AG04449 (cell line): Measurements from ENCODE around the gene ISM1.

Experiments
- CTCF ChIA-PET: fragments of 350-600 bp; formaldehyde crosslinking; extraction: SDS; loops from one replicate; lab custom pipeline; 2021; ENCODE audit warnings: antibody characterized with exemption; lab: Yijun Ruan, JAX
- POLR2A ChIA-PET: fragments of 400-600, 350-600 bp; formaldehyde crosslinking; extraction: SDS; loops from one replicate; lab custom pipeline; 2020; ENCODE audit warnings: antibody characterized with exemption, inconsistent platforms; lab: Yijun Ruan, JAX
- DNase-seq: peaks from one replicate; pipeline ENCODE4 v3.0.0-alpha.2; 2010; ENCODE audit warnings: low read depth, low spot score
- H3K4me3 ChIP-seq: 2 replicates; pipeline ENCODE4 v1.5.1; 2011; ENCODE audit warnings: low read depth, mild to moderate bottlenecking, control low read depth, low read length
- TF ChIP-seq, protein P1 (sequence below): IDR thresholded peaks from one replicate; pipeline ENCODE4 v1.5.1; 2011; ENCODE audit warnings: mild to moderate bottlenecking, moderate library complexity, low read length, control low read depth, inconsistent platforms; ENCODE audit not compliant: insufficient read depth; ENCODE audit errors: missing control alignments

The ISM1 gene

DNA sequence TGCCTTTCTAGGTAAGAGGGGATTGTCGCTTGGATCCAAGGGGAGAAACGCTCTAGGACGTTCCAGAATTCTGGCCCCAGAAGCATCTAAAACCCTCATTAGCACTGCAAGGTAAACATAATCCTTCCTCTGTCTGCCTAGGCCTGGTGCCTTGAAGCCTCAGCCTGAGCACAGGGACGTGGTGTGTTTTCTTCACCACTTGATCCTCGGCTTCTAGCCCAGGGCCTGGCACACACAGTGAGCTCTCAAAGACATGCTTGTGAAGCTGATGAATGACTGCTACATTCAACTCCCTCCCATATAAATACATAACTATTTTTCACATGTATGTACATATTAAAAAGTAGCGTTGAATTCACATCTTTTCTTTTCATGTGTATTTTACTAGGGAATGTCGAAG is 100.3 kb downstream of the ISM1 start:
- ChIA-PET CTCF (interaction anchor here (0.9 to 5.9 kb wide), 3 partner anchors 19 to 225 kb away, joined by 3 to 117 read pairs (median 8); no protein-coding TSS in a partner anchor), POLR2A (no interaction called here)
- H3K4me3 ChIP-seq = no peak overlapping the region
- TF ChIP-seq, protein P1, sequence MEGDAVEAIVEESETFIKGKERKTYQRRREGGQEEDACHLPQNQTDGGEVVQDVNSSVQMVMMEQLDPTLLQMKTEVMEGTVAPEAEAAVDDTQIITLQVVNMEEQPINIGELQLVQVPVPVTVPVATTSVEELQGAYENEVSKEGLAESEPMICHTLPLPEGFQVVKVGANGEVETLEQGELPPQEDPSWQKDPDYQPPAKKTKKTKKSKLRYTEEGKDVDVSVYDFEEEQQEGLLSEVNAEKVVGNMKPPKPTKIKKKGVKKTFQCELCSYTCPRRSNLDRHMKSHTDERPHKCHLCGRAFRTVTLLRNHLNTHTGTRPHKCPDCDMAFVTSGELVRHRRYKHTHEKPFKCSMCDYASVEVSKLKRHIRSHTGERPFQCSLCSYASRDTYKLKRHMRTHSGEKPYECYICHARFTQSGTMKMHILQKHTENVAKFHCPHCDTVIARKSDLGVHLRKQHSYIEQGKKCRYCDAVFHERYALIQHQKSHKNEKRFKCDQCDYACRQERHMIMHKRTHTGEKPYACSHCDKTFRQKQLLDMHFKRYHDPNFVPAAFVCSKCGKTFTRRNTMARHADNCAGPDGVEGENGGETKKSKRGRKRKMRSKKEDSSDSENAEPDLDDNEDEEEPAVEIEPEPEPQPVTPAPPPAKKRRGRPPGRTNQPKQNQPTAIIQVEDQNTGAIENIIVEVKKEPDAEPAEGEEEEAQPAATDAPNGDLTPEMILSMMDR = no peak
- DNase-seq = no peak

DNA sequence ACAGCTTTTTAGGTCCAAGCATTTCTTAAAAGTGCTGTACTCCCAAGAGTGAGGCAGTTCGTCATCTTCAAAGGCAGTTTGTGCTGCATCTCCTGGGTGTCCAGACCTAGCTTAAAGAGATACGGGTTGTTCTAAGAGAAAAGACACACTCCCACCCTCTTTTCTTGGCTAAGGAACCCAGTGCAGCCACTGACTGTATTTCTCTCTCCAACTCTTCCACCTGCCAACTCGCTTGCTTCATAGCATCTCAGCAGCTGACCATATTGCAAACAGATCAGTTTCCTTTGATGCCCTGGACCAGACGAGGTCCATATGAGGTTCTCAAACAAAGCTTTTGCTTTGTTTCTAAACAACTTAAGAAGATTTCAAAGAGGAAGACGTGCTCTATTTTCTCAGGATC is 101.1 kb downstream of the ISM1 start:
- CTCF ChIA-PET = interaction anchor here (0.9 to 5.9 kb wide), 4 partner anchors 9 to 450 kb away, joined by 3 to 117 read pairs (median 10); no protein-coding TSS in a partner anchor
- POLR2A ChIA-PET = no interaction called here
- TF ChIP-seq, protein P1 = no peak

DNA sequence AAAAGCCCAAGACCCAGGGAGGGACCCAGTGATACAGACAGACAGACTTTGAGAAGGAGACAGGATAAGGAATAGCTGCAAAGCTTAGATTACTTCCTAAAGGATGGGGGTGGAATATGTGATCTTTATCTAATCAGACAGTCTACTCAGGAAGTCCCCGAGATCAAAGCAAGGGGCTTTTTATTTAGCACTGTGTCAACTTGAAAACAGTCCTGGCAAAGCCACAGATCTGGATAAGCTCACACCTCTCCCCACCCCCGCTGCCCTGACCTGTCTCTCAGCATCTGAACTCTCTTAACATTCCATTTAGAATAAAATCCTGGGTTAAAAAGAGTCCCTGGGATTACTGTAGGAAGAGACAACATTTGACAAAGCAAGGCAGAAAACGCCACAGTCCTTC is 101.5 kb downstream of the ISM1 start:
- no peak for DNase-seq
- ChIA-PET POLR2A (no interaction called here), CTCF (interaction anchor here (0.9 to 5.9 kb wide), 4 partner anchors 8 to 449 kb away, joined by 3 to 117 read pairs (median 10); no protein-coding TSS in a partner anchor)
- H3K4me3 ChIP-seq = no peak overlapping the region
- TF ChIP-seq, protein P1 = no peak

More for the DNA sequence above, 101.1 kb downstream of the ISM1 start:
- no peak overlapping the region for H3K4me3 ChIP-seq
- DNase-seq = no peak

DNA sequence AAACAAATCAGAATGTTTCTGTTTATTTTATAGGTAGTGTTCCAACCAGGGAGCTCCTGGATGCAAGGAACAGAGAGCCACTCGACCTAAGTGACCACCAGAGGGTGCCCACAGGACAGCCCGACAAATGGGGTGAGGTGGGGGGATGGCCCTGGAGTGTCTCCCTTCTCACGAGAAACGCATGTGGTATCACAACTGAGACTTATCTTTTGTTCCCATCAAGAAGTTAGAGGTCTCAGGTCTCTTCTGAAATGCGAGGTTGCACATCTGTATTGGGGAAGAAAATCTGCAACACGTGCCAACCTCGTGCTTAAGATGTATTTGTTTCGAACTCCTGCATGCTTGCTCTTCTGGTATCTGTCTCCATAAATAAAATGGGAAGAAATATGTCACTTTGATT is 104.0 kb downstream of the ISM1 start:
- TF ChIP-seq, protein P1 = peak; percentile 68
- DNase-seq = no peak
- H3K4me3 ChIP-seq = no peak overlapping the region
- ChIA-PET POLR2A (no interaction called here), CTCF (interaction anchor here (0.6 to 5.9 kb wide), 21 partner anchors 9 to 463 kb away, joined by 3 to 117 read pairs (median 4); no protein-coding TSS in a partner anchor)

DNA sequence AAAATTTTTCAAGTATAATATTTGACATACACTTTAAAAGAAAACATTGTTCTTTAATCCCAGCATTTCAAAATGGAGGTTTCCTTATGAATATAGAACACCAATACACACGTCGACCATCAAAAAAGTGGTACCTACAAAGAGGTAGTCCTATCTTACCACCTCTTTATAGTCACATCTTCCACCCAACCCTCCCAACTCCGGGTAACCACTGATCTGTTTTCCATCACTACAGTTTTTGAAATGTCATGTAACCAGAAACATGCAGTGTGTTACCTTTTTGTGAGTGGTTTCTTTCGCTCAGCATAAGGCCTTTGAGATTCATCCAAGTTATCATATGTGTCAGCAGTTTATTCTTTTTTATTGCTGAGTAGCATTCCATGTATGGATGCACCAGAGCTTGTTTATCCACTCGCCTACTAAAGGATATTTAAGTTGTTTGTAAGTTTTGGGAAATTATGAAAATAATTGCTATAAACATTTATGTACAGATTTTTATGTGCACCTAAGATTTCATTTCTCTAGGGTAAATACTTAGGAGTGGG is 104.8 kb downstream of the ISM1 start:
- CTCF ChIA-PET = interaction anchor here (0.9 kb wide), 1 partner anchor 222 kb away, joined by 3 read pairs; no protein-coding TSS in a partner anchor
- DNase-seq = no peak
- no peak overlapping the region for H3K4me3 ChIP-seq
- TF ChIP-seq, protein P1 = no peak
- POLR2A ChIA-PET = no interaction called here

DNA sequence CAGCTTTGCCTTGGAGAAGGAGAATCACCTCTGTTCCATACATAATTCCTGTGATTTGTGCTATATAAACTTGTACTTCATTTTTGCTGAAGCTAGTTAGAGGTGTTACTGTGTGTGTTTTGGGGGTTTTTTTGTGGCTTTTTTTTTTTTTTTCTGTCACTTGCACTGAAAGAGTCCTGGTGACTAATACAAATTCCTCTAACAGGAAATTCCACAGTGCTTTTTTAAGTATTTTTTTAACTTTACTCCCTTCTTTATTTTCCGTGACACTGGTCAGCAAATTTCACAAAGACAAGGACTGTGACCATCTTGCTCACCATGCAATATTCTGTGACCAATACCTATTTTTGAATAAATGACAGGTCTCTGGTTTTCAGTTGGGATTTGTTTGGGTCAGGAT is 110.5 kb downstream of the ISM1 start:
- no peak overlapping the region for H3K4me3 ChIP-seq
- TF ChIP-seq, protein P1 = no peak
- ChIA-PET CTCF (interaction anchor here (0.9 to 2.4 kb wide), 4 partner anchors 9 to 215 kb away, joined by 3 to 9 read pairs (median 4); no protein-coding TSS in a partner anchor), POLR2A (no interaction called here)
- DNase-seq = no peak
